MM.1S (cell line): Measurements from ENCODE around the gene KRT40.

ENCODE experiments used
- DNase-seq: peaks from one replicate; pipeline ENCODE4 v3.0.0-alpha.2; 2015
- H2AFZ ChIP-seq: fragments of 300-600 bp; sonication (generic); 2 replicates; pipeline ENCODE4 v1.6.0; 2016; ENCODE audit warnings: antibody characterized with exemption, low read length
- H3F3A ChIP-seq: fragments of 300-600 bp; sonication (generic); 2 replicates; pipeline ENCODE4 v1.6.1; 2016; ENCODE audit warnings: mild to moderate bottlenecking, antibody characterized with exemption, low read length, moderate library complexity, mixed read lengths; ENCODE audit not compliant: insufficient read depth
- H3K27ac ChIP-seq: fragments of 300-600 bp; sonication (generic); 2 replicates; pipeline ENCODE4 v1.5.1; 2016; ENCODE audit warnings: mild to moderate bottlenecking, low read length
- H3K27me3 ChIP-seq: fragments of 300-600 bp; sonication (generic); replicated peaks from 2 replicates; pipeline ENCODE4 v1.6.0; 2016; ENCODE audit warnings: low read length; ENCODE audit not compliant: insufficient read depth
- H3K36me3 ChIP-seq: fragments of 300-600 bp; sonication (generic); replicated peaks from 2 replicates; pipeline ENCODE4 v1.6.1; 2016; ENCODE audit warnings: mild to moderate bottlenecking, low read length, mixed read lengths; ENCODE audit not compliant: insufficient read depth
- H3K4me1 ChIP-seq: fragments of 300-600 bp; sonication (generic); 2 replicates; pipeline ENCODE4 v1.6.1; 2016; ENCODE audit warnings: low read length, mixed read lengths
- H3K4me2 ChIP-seq: fragments of 300-600 bp; sonication (generic); 2 replicates; pipeline ENCODE4 v1.6.0; 2016; ENCODE audit warnings: low read depth, low read length
- H3K4me3 ChIP-seq: fragments of 300-600 bp; sonication (generic); 2 replicates; pipeline ENCODE4 v1.5.1; 2016; ENCODE audit warnings: low read length, mixed read lengths
- H3K79me2 ChIP-seq: fragments of 300-600 bp; sonication (generic); 2 replicates; pipeline ENCODE4 v1.6.1; 2016; ENCODE audit warnings: mixed run types, low read length, mixed read lengths
- H3K9ac ChIP-seq: fragments of 300-600 bp; sonication (generic); 2 replicates; pipeline ENCODE4 v1.6.1; 2016; ENCODE audit warnings: low read length, mixed read lengths
- H3K9me2 ChIP-seq: fragments of 300-600 bp; sonication (generic); replicated peaks from 2 replicates; pipeline ENCODE4 v1.6.1; 2016; ENCODE audit warnings: mild to moderate bottlenecking, low read length, mixed read lengths; ENCODE audit not compliant: insufficient read depth
- H3K9me3 ChIP-seq: fragments of 300-600 bp; sonication (generic); replicated peaks from 2 replicates; pipeline ENCODE4 v1.6.1; 2016; ENCODE audit warnings: mild to moderate bottlenecking, low read length, mixed read lengths; ENCODE audit not compliant: insufficient read depth
- H4K20me1 ChIP-seq: fragments of 300-600 bp; sonication (generic); 2 replicates; pipeline ENCODE4 v1.6.1; 2016; ENCODE audit warnings: mild to moderate bottlenecking, low read length, moderate library complexity, mixed read lengths; ENCODE audit not compliant: insufficient read depth
- CTCF ChIP-seq: fragments of 300-600 bp; sonication (generic); IDR thresholded peaks from 2 replicates; pipeline ENCODE4 v1.5.1; 2016; ENCODE audit warnings: antibody characterized with exemption, low read length, mixed read lengths
- EZH2 ChIP-seq: fragments of 300-600 bp; sonication (generic); optimal IDR thresholded peaks from 2 replicates; pipeline ENCODE3; 2017; ENCODE audit warnings: low read depth, mild to moderate bottlenecking, antibody characterized with exemption, low read length, mixed read lengths
- EZH2phosphoT487 ChIP-seq: fragments of 300-600 bp; sonication (generic); IDR thresholded peaks from 2 replicates; pipeline ENCODE4 v1.6.1; 2018; ENCODE audit warnings: antibody characterized with exemption, low read length

Gene KRT40

GRCh38 chr17:41024697-41025096 is 40.6 kb upstream of the KRT40 start:
- Histone ChIP-seq H3K4me1 (no peaks in the 10 kb centered on the region), H3K79me2 (no peaks in the 10 kb centered on the region), H3K4me2 (no peak overlapping the region), H3K9ac (no peak overlapping the region), H3K9me2 (no peaks in the 10 kb centered on the region), H2AFZ (no peak overlapping the region), H3K9me3 (no peaks in the 10 kb centered on the region), H3K27me3 (no peaks in the 10 kb centered on the region), H4K20me1 (no peaks in the 10 kb centered on the region), H3K36me3 (no peaks in the 10 kb centered on the region), H3F3A (no peaks in the 10 kb centered on the region), H3K27ac (no peak overlapping the region), H3K4me3 (no peak overlapping the region)
- DNase-seq: no peak
- TF ChIP-seq EZH2 (no peak), EZH2phosphoT487 (no peak), CTCF (no peak)

DNA sequence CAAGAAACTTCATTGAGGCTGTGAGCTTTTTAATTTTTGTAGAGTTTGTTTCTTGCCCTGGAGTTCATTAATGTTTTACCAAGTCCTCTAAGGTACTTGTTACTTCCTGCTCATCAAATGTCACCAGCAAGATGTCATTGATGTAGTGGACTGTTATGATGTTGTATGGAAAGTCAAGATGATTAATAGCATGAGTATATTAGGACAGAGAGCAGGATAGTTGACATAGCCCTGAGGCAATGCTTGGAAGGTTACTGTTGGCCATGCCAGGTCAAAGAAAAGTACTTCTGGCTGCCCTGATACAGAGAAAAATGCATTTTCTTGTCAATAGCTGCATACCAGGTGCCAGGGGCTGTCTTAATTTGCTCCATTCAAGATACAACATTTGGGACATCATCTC is 36.2 kb upstream of the KRT40 start:
- H3K4me3 ChIP-seq: no peak overlapping the region
- H3K27me3 ChIP-seq: no peaks in the 10 kb centered on the region
- H3K79me2 ChIP-seq: no peaks in the 10 kb centered on the region
- no peak overlapping the region for H3K4me2 ChIP-seq
- H3K36me3 ChIP-seq: no peaks in the 10 kb centered on the region
- no peak for TF ChIP-seq EZH2phosphoT487
- TF ChIP-seq EZH2: no peak
- TF ChIP-seq CTCF: no peak
- no peaks in the 10 kb centered on the region for H3F3A ChIP-seq
- DNase-seq: no peak
- no peak overlapping the region for H3K9ac ChIP-seq
- no peak overlapping the region for H2AFZ ChIP-seq
- no peaks in the 10 kb centered on the region for H3K9me3 ChIP-seq
- H4K20me1 ChIP-seq: no peaks in the 10 kb centered on the region
- no peaks in the 10 kb centered on the region for H3K9me2 ChIP-seq
- no peaks in the 10 kb centered on the region for H3K4me1 ChIP-seq
- no peak overlapping the region for H3K27ac ChIP-seq

DNA sequence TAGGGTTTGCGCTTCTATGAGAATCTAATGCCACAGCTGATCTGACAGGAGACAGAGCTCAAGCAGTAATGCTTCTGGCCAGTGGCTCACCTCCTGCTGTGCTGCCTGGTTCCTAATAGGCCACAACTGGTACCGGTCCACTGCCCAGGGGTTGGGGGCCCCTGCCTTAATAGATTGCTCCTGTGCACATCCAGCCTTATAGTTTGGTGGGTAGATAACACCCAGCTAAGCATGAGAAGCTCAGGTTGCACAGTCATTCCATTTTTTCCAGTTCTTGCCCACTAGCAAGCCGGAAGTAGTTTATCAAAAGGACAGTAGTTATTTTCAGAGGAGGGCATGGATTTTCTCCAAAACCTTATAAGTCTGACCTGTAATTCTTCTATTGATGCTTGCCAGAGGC is 35.3 kb upstream of the KRT40 start:
- no peak overlapping the region for H3K4me2 ChIP-seq
- H3K9me3 ChIP-seq: no peaks in the 10 kb centered on the region
- H3K36me3 ChIP-seq: no peaks in the 10 kb centered on the region
- H4K20me1 ChIP-seq: no peaks in the 10 kb centered on the region
- H3K27ac ChIP-seq: no peak overlapping the region
- no peak overlapping the region for H2AFZ ChIP-seq
- no peaks in the 10 kb centered on the region for H3K27me3 ChIP-seq
- H3K9me2 ChIP-seq: no peaks in the 10 kb centered on the region
- H3F3A ChIP-seq: no peaks in the 10 kb centered on the region
- H3K79me2 ChIP-seq: no peaks in the 10 kb centered on the region
- H3K9ac ChIP-seq: no peak overlapping the region
- TF ChIP-seq CTCF (no peak), EZH2 (no peak), EZH2phosphoT487 (no peak)
- no peaks in the 10 kb centered on the region for H3K4me1 ChIP-seq
- no peak overlapping the region for H3K4me3 ChIP-seq
- DNase-seq: no peak

GRCh38 chr17:41018541-41018940 is 34.4 kb upstream of the KRT40 start:
- H3K36me3 ChIP-seq: no peaks in the 10 kb centered on the region
- no peaks in the 10 kb centered on the region for H3K9me2 ChIP-seq
- no peak overlapping the region for H3K27ac ChIP-seq
- no peak for DNase-seq
- H2AFZ ChIP-seq: no peak overlapping the region
- no peak overlapping the region for H3K4me2 ChIP-seq
- TF ChIP-seq EZH2 (no peak), EZH2phosphoT487 (no peak), CTCF (no peak)
- no peaks in the 10 kb centered on the region for H4K20me1 ChIP-seq
- no peaks in the 10 kb centered on the region for H3K4me1 ChIP-seq
- no peak overlapping the region for H3K9ac ChIP-seq
- no peak overlapping the region for H3K4me3 ChIP-seq
- H3K27me3 ChIP-seq: no peaks in the 10 kb centered on the region
- H3K9me3 ChIP-seq: no peaks in the 10 kb centered on the region
- H3F3A ChIP-seq: no peaks in the 10 kb centered on the region
- H3K79me2 ChIP-seq: no peaks in the 10 kb centered on the region
